ENCODE results near the gene NEDD9. TPM values are rescaled to one million over a fixed set of nuclear protein-coding genes. Genes with fewer than 3 reads are reported as not detected.

NEDD9 gene
- total and polyA plus RNA-seq, 2 experiments from 2014 or later, result 4.4 to 13.0 TPM

DNA sequence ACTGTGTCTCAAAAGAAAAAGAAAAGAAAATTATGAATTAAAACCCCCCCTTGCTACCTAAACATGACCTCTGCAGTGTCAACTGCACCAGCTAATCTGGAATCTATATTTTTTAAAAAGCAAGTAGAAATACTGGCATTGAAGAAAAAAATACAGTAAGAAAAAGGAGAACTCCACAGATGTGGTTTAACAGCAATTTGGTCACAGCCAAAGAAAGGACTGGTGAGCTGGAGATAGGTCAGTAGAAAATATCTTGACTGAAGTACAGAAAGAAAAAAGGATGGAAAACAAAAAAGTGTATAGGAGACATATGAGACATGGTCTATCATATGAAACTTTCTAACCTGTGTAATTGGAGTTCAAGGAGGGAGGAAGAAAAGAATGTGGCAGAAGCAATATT is 76.9 kb downstream of the NEDD9 start:
- H4K20me1 ChIP-seq (replicated peaks; ENCODE audit: insufficient read depth), result no peaks in the 10 kb centered on the region
- H3K4me2 ChIP-seq, result no peak overlapping the region
- no peaks in the 10 kb centered on the region for H3K36me3 Mint-ChIP-seq (ENCODE audit: low read depth)
- TF ChIP-seq CTCF (conservative IDR thresholded peaks at IDR 0.05; ENCODE audit: low read depth in 2 of 2) (no peak), JUNB (IDR thresholded peaks at IDR 0.05; ENCODE audit: unreplicated experiment) (no peak), EZH2phosphoT487 (IDR thresholded peaks at IDR 0.05; ENCODE audit: unreplicated experiment) (no peak), CREB1 (CRISPR knock-in tag; IDR thresholded peaks at IDR 0.05; ENCODE audit: low read depth) (no peak), POLR2AphosphoS5 (IDR thresholded peaks at IDR 0.05; ENCODE audit: low read depth) (no peak), EZH2 (IDR thresholded peaks at IDR 0.05; ENCODE audit: low read depth, unreplicated experiment) (no peak), NANOG (IDR thresholded peaks at IDR 0.05; ENCODE audit: borderline replicate concordance) (no peak)
- TF ChIP-seq, protein P1, sequence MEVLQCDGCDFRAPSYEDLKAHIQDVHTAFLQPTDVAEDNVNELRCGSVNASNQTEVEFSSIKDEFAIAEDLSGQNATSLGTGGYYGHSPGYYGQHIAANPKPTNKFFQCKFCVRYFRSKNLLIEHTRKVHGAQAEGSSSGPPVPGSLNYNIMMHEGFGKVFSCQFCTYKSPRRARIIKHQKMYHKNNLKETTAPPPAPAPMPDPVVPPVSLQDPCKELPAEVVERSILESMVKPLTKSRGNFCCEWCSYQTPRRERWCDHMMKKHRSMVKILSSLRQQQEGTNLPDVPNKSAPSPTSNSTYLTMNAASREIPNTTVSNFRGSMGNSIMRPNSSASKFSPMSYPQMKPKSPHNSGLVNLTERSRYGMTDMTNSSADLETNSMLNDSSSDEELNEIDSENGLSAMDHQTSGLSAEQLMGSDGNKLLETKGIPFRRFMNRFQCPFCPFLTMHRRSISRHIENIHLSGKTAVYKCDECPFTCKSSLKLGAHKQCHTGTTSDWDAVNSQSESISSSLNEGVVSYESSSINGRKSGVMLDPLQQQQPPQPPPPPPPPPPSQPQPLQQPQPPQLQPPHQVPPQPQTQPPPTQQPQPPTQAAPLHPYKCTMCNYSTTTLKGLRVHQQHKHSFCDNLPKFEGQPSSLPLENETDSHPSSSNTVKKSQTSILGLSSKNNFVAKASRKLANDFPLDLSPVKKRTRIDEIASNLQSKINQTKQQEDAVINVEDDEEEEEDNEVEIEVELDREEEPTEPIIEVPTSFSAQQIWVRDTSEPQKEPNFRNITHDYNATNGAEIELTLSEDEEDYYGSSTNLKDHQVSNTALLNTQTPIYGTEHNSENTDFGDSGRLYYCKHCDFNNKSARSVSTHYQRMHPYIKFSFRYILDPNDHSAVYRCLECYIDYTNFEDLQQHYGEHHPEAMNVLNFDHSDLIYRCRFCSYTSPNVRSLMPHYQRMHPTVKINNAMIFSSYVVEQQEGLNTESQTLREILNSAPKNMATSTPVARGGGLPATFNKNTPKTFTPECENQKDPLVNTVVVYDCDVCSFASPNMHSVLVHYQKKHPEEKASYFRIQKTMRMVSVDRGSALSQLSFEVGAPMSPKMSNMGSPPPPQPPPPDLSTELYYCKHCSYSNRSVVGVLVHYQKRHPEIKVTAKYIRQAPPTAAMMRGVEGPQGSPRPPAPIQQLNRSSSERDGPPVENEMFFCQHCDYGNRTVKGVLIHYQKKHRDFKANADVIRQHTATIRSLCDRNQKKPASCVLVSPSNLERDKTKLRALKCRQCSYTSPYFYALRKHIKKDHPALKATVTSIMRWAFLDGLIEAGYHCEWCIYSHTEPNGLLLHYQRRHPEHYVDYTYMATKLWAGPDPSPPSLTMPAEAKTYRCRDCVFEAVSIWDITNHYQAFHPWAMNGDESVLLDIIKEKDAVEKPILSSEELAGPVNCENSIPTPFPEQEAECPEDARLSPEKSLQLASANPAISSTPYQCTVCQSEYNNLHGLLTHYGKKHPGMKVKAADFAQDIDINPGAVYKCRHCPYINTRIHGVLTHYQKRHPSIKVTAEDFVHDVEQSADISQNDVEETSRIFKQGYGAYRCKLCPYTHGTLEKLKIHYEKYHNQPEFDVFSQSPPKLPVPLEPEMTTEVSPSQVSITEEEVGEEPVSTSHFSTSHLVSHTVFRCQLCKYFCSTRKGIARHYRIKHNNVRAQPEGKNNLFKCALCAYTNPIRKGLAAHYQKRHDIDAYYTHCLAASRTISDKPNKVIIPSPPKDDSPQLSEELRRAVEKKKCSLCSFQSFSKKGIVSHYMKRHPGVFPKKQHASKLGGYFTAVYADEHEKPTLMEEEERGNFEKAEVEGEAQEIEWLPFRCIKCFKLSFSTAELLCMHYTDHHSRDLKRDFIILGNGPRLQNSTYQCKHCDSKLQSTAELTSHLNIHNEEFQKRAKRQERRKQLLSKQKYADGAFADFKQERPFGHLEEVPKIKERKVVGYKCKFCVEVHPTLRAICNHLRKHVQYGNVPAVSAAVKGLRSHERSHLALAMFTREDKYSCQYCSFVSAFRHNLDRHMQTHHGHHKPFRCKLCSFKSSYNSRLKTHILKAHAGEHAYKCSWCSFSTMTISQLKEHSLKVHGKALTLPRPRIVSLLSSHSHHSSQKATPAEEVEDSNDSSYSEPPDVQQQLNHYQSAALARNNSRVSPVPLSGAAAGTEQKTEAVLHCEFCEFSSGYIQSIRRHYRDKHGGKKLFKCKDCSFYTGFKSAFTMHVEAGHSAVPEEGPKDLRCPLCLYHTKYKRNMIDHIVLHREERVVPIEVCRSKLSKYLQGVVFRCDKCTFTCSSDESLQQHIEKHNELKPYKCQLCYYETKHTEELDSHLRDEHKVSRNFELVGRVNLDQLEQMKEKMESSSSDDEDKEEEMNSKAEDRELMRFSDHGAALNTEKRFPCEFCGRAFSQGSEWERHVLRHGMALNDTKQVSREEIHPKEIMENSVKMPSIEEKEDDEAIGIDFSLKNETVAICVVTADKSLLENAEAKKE (CRISPR knock-in tag; IDR thresholded peaks at IDR 0.05), result no peak
- TF ChIP-seq, protein P2, sequence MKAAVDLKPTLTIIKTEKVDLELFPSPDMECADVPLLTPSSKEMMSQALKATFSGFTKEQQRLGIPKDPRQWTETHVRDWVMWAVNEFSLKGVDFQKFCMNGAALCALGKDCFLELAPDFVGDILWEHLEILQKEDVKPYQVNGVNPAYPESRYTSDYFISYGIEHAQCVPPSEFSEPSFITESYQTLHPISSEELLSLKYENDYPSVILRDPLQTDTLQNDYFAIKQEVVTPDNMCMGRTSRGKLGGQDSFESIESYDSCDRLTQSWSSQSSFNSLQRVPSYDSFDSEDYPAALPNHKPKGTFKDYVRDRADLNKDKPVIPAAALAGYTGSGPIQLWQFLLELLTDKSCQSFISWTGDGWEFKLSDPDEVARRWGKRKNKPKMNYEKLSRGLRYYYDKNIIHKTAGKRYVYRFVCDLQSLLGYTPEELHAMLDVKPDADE (IDR thresholded peaks at IDR 0.05), result no peak
- TF ChIP-seq, protein P3, sequence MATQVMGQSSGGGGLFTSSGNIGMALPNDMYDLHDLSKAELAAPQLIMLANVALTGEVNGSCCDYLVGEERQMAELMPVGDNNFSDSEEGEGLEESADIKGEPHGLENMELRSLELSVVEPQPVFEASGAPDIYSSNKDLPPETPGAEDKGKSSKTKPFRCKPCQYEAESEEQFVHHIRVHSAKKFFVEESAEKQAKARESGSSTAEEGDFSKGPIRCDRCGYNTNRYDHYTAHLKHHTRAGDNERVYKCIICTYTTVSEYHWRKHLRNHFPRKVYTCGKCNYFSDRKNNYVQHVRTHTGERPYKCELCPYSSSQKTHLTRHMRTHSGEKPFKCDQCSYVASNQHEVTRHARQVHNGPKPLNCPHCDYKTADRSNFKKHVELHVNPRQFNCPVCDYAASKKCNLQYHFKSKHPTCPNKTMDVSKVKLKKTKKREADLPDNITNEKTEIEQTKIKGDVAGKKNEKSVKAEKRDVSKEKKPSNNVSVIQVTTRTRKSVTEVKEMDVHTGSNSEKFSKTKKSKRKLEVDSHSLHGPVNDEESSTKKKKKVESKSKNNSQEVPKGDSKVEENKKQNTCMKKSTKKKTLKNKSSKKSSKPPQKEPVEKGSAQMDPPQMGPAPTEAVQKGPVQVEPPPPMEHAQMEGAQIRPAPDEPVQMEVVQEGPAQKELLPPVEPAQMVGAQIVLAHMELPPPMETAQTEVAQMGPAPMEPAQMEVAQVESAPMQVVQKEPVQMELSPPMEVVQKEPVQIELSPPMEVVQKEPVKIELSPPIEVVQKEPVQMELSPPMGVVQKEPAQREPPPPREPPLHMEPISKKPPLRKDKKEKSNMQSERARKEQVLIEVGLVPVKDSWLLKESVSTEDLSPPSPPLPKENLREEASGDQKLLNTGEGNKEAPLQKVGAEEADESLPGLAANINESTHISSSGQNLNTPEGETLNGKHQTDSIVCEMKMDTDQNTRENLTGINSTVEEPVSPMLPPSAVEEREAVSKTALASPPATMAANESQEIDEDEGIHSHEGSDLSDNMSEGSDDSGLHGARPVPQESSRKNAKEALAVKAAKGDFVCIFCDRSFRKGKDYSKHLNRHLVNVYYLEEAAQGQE (IDR thresholded peaks at IDR 0.05; ENCODE audit: unreplicated experiment), result no peak
- no peaks in the 10 kb centered on the region for H3K27me3 ChIP-seq (ENCODE audit: insufficient read depth)
- H3K4me1 ChIP-seq (ENCODE audit: insufficient read depth), result peaks cover 28% of the 10 kb centered on the region
- no peak overlapping the region for H3K27ac Mint-ChIP-seq
- H3K27ac ChIP-seq (ENCODE audit: low read depth), result no peak overlapping the region
- no peaks in the 10 kb centered on the region for H3K79me2 ChIP-seq (replicated peaks; ENCODE audit: insufficient read depth)
- no peaks in the 10 kb centered on the region for H3K36me3 ChIP-seq (ENCODE audit: insufficient read depth)
- H3F3A ChIP-seq (replicated peaks; ENCODE audit: low read depth), result no peaks in the 10 kb centered on the region
- H3K4me1 Mint-ChIP-seq, result peaks cover 23% of the 10 kb centered on the region
- no peak overlapping the region for H2AFZ ChIP-seq
- peaks cover 2% of the 10 kb centered on the region for H3K27me3 Mint-ChIP-seq (ENCODE audit: insufficient read depth, low read depth, poor library complexity)
- no peaks in the 10 kb centered on the region for H3K9me3 Mint-ChIP-seq
- no peaks in the 10 kb centered on the region for H3K9me2 ChIP-seq (ENCODE audit: insufficient read depth)
- no peak overlapping the region for H3K4me3 Mint-ChIP-seq
- no peak for DNase-seq (ENCODE audit: low spot score)
- no peak for ATAC-seq
- no peak overlapping the region for H3K4me3 ChIP-seq

All from GM23338 (cell line).